Epithelial cell of esophagus (primary cell): ENCODE data around the gene SLC5A9.
A peak's percentile ranks its signal among the peaks of the same experiment; 100 is the strongest.
"Not testable (repeated sequence)": the region's sequence is repeated elsewhere in the genome, so short reads cannot be mapped to it uniquely, and the experiment has no call there.

ENCODE experiments used
- DNase-seq: peaks from one replicate; pipeline ENCODE4 v3.0.0; 2010; ENCODE audit warnings: low read depth
- H3K4me3 ChIP-seq: 2 replicates; pipeline ENCODE4 v1.5.1; 2011; ENCODE audit warnings: mild to moderate bottlenecking, low read length, control low read depth
- TF ChIP-seq, protein P1 (sequence below): IDR thresholded peaks from 2 replicates; pipeline ENCODE4 v1.5.1; 2011; ENCODE audit warnings: low read depth, mild to moderate bottlenecking, low read length, control low read depth, inconsistent platforms; ENCODE audit not compliant: insufficient read depth; ENCODE audit errors: missing control alignments

Gene SLC5A9

DNA sequence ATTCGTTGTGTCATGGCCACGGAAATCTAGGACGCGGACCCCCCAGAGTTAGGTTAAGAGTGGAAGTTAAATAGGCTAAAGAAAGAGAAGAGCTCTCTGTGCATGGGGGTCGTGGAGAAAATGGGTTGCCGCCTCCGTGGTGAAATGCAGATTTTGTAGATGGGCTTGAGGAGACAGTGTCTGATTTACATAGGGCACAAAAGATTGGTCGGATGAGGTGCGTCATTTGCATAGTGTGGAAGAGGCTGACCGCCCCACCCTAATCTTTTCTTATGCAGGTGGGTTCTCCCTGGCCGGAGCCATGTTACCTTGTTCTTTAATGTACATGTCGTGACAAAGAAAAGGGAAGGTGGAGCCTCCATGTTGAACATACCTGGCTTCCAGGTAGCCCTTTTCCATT, 14.3 kb upstream of the SLC5A9 start:
- no peak for DNase-seq
- TF ChIP-seq, protein P1, sequence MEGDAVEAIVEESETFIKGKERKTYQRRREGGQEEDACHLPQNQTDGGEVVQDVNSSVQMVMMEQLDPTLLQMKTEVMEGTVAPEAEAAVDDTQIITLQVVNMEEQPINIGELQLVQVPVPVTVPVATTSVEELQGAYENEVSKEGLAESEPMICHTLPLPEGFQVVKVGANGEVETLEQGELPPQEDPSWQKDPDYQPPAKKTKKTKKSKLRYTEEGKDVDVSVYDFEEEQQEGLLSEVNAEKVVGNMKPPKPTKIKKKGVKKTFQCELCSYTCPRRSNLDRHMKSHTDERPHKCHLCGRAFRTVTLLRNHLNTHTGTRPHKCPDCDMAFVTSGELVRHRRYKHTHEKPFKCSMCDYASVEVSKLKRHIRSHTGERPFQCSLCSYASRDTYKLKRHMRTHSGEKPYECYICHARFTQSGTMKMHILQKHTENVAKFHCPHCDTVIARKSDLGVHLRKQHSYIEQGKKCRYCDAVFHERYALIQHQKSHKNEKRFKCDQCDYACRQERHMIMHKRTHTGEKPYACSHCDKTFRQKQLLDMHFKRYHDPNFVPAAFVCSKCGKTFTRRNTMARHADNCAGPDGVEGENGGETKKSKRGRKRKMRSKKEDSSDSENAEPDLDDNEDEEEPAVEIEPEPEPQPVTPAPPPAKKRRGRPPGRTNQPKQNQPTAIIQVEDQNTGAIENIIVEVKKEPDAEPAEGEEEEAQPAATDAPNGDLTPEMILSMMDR: no peak
- H3K4me3 ChIP-seq: no peak overlapping the region

DNA sequence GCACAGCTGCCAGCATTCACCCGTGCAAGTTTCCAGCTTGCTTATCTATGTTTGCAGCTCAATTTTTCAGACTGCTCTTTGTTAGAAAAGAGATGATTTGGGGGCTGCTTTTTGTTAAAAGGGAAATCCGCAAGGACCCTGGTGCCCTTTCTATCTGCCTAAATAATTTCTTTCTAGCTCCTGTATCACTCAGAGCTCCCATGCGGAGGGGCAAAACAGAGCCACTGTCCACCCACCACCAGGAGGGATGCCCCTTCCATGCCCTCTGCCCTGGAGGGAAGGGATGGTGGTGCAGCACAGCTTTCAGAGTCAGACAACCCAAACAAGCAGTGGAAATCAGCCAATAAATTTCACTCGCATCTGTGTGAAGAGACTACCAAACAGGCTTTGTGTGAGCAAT, 13.9 kb upstream of the SLC5A9 start:
- no peak overlapping the region for H3K4me3 ChIP-seq
- no peak for DNase-seq
- TF ChIP-seq, protein P1: no peak

DNA sequence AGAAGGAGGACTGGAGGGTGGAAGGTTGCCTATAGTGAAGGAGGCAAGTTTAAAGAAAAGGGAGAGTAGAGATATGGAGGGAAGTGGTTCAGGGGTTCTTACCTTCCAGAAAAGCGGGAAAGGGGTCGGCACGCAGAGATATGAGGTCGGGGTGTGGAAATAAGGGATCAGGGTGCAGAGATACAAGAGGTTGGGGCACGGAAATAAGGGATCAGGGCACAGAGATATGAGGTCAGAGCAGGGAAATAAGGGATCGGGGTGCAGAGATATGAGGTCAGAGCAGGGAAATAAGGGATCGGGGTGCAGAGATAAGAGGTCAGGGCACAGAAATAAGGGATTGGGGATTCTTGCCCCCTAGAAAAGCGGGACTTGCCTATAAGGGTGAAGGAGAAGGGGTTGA, 9.1 kb upstream of the SLC5A9 start:
- DNase-seq, H3K4me3 ChIP-seq: not testable (repeated sequence)

DNA sequence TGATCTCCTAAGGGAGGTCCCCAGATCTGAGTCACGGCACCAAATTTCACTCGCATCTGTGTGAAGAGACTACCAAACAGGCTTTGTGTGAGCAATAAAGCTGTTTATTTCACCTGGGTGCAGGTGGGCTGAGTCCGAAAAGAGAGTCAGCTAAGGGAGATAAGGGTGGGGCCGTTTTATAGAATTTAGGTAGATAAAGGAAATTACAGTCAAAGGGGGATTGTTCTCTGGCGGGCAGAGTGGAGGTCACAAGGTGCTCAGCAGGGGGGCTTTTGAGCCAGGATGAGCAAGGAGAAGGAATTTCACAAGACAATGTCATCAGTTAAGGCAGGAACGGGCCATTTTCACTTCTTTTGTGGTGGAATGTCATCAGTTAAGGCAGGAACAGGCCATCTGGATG, 8.2 kb upstream of the SLC5A9 start:
- not testable (repeated sequence) for DNase-seq

DNA sequence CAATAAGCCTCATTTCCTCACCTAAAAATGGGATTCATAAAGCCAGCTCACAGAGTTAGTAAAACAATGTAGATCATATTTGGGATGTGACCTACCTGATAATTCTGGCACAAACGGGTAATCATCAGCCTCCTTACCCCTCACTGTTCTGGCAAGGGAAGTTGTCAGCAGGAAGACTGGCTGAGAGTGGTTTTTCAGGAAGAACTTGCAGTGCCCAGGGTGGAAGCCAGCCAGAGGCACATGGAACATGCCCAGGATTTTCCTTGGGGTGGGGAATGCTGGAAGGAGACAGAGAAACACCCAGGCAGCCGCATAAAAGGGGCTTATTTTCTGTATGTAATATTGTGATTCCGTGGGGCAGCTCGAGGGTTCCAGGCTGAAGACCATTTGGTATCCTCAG, 7.7 kb upstream of the SLC5A9 start:
- no peak overlapping the region for H3K4me3 ChIP-seq
- DNase-seq: peak; percentile 24
- TF ChIP-seq, protein P1: no peak

More for the DNA sequence above, 8.2 kb upstream of the SLC5A9 start:
- H3K4me3 ChIP-seq: not testable (repeated sequence)

DNA sequence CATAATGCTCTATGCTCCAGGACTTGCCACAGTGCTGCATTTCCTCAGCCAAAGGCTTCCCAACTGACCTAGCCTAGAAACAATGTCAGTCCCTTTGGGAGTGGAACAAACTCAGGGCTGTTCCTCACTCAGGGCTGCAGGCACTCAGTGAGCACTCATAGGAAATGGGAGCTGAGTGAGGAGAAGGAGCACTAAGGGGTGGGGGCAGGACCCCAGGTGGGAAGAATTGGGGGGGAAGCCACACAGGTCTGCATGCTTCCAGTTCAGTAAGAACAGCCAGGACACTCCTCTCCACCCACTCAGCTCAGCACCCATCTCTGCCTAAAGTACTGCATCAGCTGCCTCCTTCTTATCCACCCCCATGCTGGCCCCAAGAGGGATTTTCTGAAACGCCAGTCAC, 7.3 kb upstream of the SLC5A9 start:
- DNase-seq: no peak
- H3K4me3 ChIP-seq: no peak overlapping the region
- TF ChIP-seq, protein P1: no peak

DNA sequence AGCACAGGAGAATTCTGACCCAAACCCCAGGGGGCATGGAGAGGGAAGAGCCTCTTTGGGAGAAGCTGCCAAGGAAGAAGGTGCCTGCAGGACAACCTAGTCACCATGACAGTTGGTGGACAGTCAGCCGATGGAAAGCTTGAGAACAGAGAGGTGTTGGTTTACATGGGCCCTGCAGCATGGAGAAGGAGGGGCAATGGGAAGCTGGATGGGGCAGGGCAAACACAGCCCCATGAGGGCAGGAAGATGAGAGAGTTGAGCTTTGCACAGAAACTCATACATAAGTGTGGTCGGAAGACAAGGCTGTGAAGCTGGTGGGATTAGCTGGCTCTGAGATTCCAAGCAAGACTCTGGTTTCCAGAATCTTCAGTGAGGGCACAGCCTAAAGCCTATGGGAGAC, 6.6 kb upstream of the SLC5A9 start:
- DNase-seq: no peak
- TF ChIP-seq, protein P1: no peak
- H3K4me3 ChIP-seq: no peak overlapping the region

DNA sequence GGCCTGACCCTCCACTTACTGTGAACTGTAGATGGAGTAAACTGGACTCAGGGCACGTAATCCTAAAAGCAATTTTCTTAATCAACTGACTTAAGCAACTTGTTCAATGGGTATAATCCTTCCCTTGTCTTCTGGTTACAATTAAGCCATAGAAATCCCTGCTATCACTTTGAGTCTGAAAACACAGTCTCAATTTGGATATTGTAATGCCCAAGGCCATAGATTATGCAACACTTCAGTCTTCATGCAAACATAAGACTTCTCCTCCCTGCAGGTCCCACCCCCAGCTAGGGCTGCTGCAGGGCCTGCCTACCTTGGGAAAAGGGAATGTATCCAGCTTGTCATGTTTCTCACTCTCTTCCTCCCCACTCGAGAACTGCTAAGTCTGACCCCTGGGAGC, 6.2 kb upstream of the SLC5A9 start:
- H3K4me3 ChIP-seq: no peak overlapping the region
- DNase-seq: no peak
- TF ChIP-seq, protein P1: no peak
